ENCODE results near the gene STAM.

STAM gene

GRCh38 chr10:17743437-17743836 lies 99.5 kb downstream of the STAM start:
- Mint-ChIP-seq H3K36me3 (ENCODE audit: low read depth) (no peaks in the 10 kb centered on the region), H3K27ac (no peak overlapping the region), H3K4me3 (no peak overlapping the region), H3K4me1 (ENCODE audit: low read depth) (peaks cover 5% of the 10 kb centered on the region), H3K9me3 (no peaks in the 10 kb centered on the region), H3K27me3 (no peaks in the 10 kb centered on the region)

- no peaks in the 10 kb centered on the region for H3K36me3 Mint-ChIP-seq (ENCODE audit: low read depth)
- no peaks in the 10 kb centered on the region for H3K9me3 Mint-ChIP-seq
- no peak overlapping the region for H3K27ac Mint-ChIP-seq
Measured at GRCh38 chr10:17744341-17744861, 100.5 kb downstream of the STAM start.

GRCh38 chr10:17747883-17748550 lies 104.1 kb downstream of the STAM start:
- Mint-ChIP-seq H3K4me1 (ENCODE audit: low read depth) (peaks cover 5% of the 10 kb centered on the region), H3K9me3 (no peaks in the 10 kb centered on the region), H3K4me3 (no peak overlapping the region), H3K36me3 (ENCODE audit: low read depth) (no peaks in the 10 kb centered on the region), H3K27me3 (no peaks in the 10 kb centered on the region), H3K27ac (no peak overlapping the region)

More at GRCh38 chr10:17744341-17744861, 100.5 kb downstream of the STAM start:
- Mint-ChIP-seq H3K4me3 (no peak overlapping the region), H3K27me3 (no peaks in the 10 kb centered on the region), H3K4me1 (ENCODE audit: low read depth) (peaks cover 5% of the 10 kb centered on the region)

- Mint-ChIP-seq H3K9me3 (no peaks in the 10 kb centered on the region), H3K27ac (no peak overlapping the region), H3K4me1 (ENCODE audit: low read depth) (no peaks in the 10 kb centered on the region), H3K36me3 (ENCODE audit: low read depth) (no peaks in the 10 kb centered on the region), H3K27me3 (no peaks in the 10 kb centered on the region), H3K4me3 (no peak overlapping the region)
Measured at GRCh38 chr10:17749890-17750289, 105.9 kb downstream of the STAM start.

- Mint-ChIP-seq H3K27ac (no peak within 1 kb of the TSS), H3K4me3 (no peak within 1 kb of the TSS), H3K9me3 (no peaks in the 10 kb centered on the region), H3K27me3 (no peaks in the 10 kb centered on the region), H3K4me1 (ENCODE audit: low read depth) (peaks cover 3% of the 10 kb centered on the region), H3K36me3 (ENCODE audit: low read depth) (no peaks in the 10 kb centered on the region)
Measured at GRCh38 chr10:17751781-17752445, 108.0 kb downstream of the STAM start, which contains the start of gene TMEM236. TSS of gene TMEM236 (plus strand) at chr10:17752201. CDS start at chr10:17752296, 95 bp downstream.

GRCh38 chr10:17756557-17757217 lies 112.7 kb downstream of the STAM start:
- Mint-ChIP-seq H3K27ac (no peak overlapping the region), H3K27me3 (no peaks in the 10 kb centered on the region), H3K4me3 (no peak overlapping the region), H3K36me3 (ENCODE audit: low read depth) (no peaks in the 10 kb centered on the region), H3K9me3 (no peaks in the 10 kb centered on the region), H3K4me1 (ENCODE audit: low read depth) (peaks cover 4% of the 10 kb centered on the region)

GRCh38 chr10:17758200-17758599 lies 114.2 kb downstream of the STAM start:
- H3K27ac Mint-ChIP-seq: no peak overlapping the region
- H3K4me1 Mint-ChIP-seq (ENCODE audit: low read depth): peaks cover 4% of the 10 kb centered on the region
- H3K4me3 Mint-ChIP-seq: no peak overlapping the region
- H3K27me3 Mint-ChIP-seq: no peaks in the 10 kb centered on the region
- H3K9me3 Mint-ChIP-seq: no peaks in the 10 kb centered on the region
- H3K36me3 Mint-ChIP-seq (ENCODE audit: low read depth): no peaks in the 10 kb centered on the region

- peaks cover 4% of the 10 kb centered on the region for H3K4me1 Mint-ChIP-seq (ENCODE audit: low read depth)
- H3K27me3 Mint-ChIP-seq: no peaks in the 10 kb centered on the region
- no peak overlapping the region for H3K4me3 Mint-ChIP-seq
- no peaks in the 10 kb centered on the region for H3K9me3 Mint-ChIP-seq
- H3K27ac Mint-ChIP-seq: no peak overlapping the region
- no peaks in the 10 kb centered on the region for H3K36me3 Mint-ChIP-seq (ENCODE audit: low read depth)
Measured at GRCh38 chr10:17758896-17759295, 114.9 kb downstream of the STAM start.

- Mint-ChIP-seq H3K27me3 (peaks cover 3% of the 10 kb centered on the region), H3K4me3 (no peak overlapping the region), H3K36me3 (ENCODE audit: low read depth) (no peaks in the 10 kb centered on the region), H3K27ac (no peak overlapping the region), H3K9me3 (no peaks in the 10 kb centered on the region), H3K4me1 (ENCODE audit: low read depth) (no peaks in the 10 kb centered on the region)
Measured at GRCh38 chr10:17764142-17764541, 120.2 kb downstream of the STAM start.

GRCh38 chr10:17765602-17766001 lies 121.7 kb downstream of the STAM start:
- Mint-ChIP-seq H3K27ac (no peak overlapping the region), H3K4me1 (ENCODE audit: low read depth) (no peaks in the 10 kb centered on the region), H3K27me3 (peaks cover 4% of the 10 kb centered on the region), H3K36me3 (ENCODE audit: low read depth) (no peaks in the 10 kb centered on the region), H3K4me3 (no peak overlapping the region), H3K9me3 (no peaks in the 10 kb centered on the region)
